ENCODE measurements around the gene ATPAF1.
"Not testable (repeated sequence)": the region's sequence is repeated elsewhere in the genome, so short reads cannot be mapped to it uniquely, and the experiment has no call there.

ATPAF1 gene

GRCh38 chr1:46656643-46657042 lies 11.5 kb downstream of the ATPAF1 start:
- Histone ChIP-seq H3K4me1 (ENCODE audit: control insufficient read depth, low read depth, low read length) (no peaks in the 10 kb centered on the region), H3K9ac (ENCODE audit: low read length) (no peak overlapping the region), H3K27ac (ENCODE audit: low read length) (no peak overlapping the region), H3K36me3 (ENCODE audit: control insufficient read depth, low read depth, low read length) (peaks cover 36% of the 10 kb centered on the region), H3K4me3 (ENCODE audit: low read length) (no peak overlapping the region), H3K27me3 (ENCODE audit: control insufficient read depth, insufficient read depth, low read length) (no peaks in the 10 kb centered on the region), H3K9me3 (ENCODE audit: control insufficient read depth, low read depth, low read length) (no peaks in the 10 kb centered on the region)

DNA sequence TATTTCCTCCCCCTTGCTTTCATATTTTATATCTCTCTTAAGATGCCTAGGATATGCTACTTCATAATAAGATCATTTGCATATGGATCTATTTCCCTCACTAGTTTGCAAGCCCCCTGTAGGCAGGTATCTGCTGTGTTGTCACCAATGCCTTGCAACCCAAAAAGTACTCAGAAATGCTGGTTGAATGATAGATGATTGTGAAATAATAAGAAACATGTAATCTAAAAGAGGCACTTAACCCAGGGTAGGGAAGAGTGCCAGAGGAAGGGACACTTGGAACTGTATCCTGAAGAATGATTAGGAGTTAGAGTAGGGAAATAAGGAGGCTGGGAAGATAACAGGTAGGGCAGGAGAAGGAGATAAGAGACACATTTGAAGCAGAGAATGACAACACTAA lies 12.3 kb downstream of the ATPAF1 start:
- Histone ChIP-seq H3K27me3 (ENCODE audit: control insufficient read depth, insufficient read depth, low read length) (no peaks in the 10 kb centered on the region), H3K9me3 (ENCODE audit: control insufficient read depth, low read depth, low read length) (no peaks in the 10 kb centered on the region), H3K36me3 (ENCODE audit: control insufficient read depth, low read depth, low read length) (peaks cover 36% of the 10 kb centered on the region), H3K4me3 (ENCODE audit: low read length) (no peak overlapping the region), H3K9ac (ENCODE audit: low read length) (no peak overlapping the region), H3K4me1 (ENCODE audit: control insufficient read depth, low read depth, low read length) (no peaks in the 10 kb centered on the region), H3K27ac (ENCODE audit: low read length) (no peak overlapping the region)

DNA sequence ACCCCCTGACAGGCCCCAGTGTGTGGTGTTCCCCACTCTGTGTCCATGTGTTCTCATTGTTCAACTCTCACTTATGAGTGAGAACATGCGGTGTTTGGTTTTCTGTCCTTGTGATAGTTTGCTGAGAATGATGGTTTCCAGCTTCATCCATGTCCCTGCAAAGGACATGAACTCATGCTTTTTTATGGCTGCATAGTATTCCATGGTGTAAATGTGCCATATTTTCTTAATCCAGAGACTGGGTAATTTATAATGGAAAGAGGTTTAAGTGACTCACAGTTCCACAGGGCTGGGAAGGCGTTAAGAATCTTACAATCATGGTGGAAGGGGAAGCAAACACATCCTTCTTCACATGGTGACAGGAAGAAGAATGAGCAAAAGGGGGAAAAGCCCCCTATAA lies 13.5 kb downstream of the ATPAF1 start:
- not testable (repeated sequence) for H3K27ac ChIP-seq (ENCODE audit: low read length); H3K9me3 ChIP-seq (ENCODE audit: control insufficient read depth, low read depth, low read length); H3K4me3 ChIP-seq (ENCODE audit: low read length); H3K9ac ChIP-seq (ENCODE audit: low read length); H3K27me3 ChIP-seq (ENCODE audit: control insufficient read depth, insufficient read depth, low read length); H3K4me1 ChIP-seq (ENCODE audit: control insufficient read depth, low read depth, low read length)
- H3K36me3 ChIP-seq (ENCODE audit: control insufficient read depth, low read depth, low read length) = peaks cover 46% of the 10 kb centered on the region

DNA sequence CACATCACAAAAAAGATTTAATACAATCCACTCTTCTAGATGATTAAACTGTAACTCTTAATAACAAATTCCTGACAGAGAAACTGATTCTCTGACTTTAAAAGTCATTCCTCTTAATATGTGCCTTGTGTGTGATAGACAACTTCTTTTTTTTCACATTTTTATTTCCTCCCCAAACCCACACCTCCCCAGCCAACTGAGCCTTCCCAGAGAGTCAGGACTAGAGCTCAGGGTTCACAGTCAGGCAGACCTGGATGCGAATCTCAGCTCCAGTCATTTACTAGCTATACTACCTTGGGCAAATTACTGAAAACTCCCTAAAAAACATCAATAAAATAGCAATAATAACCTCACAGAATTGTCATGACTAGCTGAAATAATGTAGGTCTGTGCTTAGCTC lies 14.2 kb downstream of the ATPAF1 start:
- H3K4me3 ChIP-seq (ENCODE audit: low read length) = no peak overlapping the region
- H3K4me1 ChIP-seq (ENCODE audit: control insufficient read depth, low read depth, low read length) = no peaks in the 10 kb centered on the region
- H3K27me3 ChIP-seq (ENCODE audit: control insufficient read depth, insufficient read depth, low read length) = no peaks in the 10 kb centered on the region
- H3K36me3 ChIP-seq (ENCODE audit: control insufficient read depth, low read depth, low read length) = peaks cover 48% of the 10 kb centered on the region
- H3K9me3 ChIP-seq (ENCODE audit: control insufficient read depth, low read depth, low read length) = peaks cover 12% of the 10 kb centered on the region
- no peak overlapping the region for H3K9ac ChIP-seq (ENCODE audit: low read length)
- H3K27ac ChIP-seq (ENCODE audit: low read length) = no peak overlapping the region

DNA sequence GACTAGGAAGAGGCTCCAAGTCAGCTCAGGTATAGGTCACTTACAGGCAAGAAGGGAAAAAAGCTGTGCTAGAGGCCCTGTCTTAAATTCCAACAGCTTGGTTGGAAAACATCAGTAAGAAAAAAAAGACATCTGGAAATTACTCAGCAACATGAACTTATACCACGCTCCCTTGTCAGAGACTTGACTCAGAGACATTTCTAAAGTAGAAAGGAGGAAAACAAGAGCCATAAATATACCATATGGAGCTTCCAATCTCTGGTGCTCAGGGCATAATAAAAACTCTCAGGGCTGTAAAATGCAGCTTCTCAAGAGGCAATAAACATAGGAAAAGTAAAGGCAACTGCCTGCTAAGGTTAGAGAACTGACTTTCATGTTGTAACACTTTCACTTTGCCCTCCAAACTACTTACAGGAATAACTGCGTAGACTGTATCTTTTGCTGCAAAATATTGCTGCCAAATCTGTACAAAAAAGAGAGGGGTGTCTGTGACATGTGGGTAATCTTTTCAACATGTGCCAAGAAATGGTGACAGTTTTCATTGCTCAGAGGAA lies 14.7 kb downstream of the ATPAF1 start:
- H3K4me3 ChIP-seq (ENCODE audit: low read length) = no peak overlapping the region
- H3K9ac ChIP-seq (ENCODE audit: low read length) = no peak overlapping the region
- peaks cover 48% of the 10 kb centered on the region for H3K36me3 ChIP-seq (ENCODE audit: control insufficient read depth, low read depth, low read length)

DNA sequence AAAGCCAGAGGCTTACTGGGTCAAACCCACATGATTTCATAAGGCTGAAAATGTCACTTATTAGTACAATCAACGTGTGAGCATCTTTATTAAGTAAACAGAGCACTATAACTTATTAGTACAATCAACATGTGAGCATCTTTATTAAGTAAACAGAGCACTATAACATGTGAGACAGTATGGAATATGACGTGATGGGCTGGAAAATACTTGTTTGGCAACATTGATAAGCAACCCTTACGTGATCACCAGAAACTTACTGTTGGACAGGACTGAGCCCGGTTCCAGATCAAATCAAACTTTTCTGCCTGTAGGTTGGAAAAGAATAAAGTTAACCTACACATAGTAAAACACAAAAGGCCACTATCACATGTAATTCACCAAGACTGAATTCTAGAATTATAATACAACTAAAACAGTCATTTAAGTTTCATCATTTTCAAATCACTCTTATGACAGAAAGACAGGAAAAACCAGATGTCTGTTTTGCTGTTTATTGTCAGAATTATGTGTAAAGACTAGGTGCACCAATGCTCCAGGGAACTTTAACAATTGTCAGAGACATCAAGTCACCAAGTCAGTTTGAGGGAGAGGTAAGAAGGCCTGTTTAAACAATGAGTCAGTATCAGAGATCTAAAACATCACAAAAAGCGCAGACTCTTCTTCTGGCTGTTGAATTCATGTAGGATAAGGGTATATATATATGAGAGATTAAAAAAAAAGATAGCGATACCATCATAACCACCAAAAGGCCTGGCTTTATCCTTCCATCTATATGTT lies 15.7 kb downstream of the ATPAF1 start:
- no peak overlapping the region for H3K4me3 ChIP-seq (ENCODE audit: low read length)
- H3K36me3 ChIP-seq (ENCODE audit: control insufficient read depth, low read depth, low read length) = peaks cover 43% of the 10 kb centered on the region

More for the DNA sequence above, 14.7 kb downstream of the ATPAF1 start:
- Histone ChIP-seq H3K4me1 (ENCODE audit: control insufficient read depth, low read depth, low read length) (no peaks in the 10 kb centered on the region), H3K27ac (ENCODE audit: low read length) (no peak overlapping the region), H3K27me3 (ENCODE audit: control insufficient read depth, insufficient read depth, low read length) (no peaks in the 10 kb centered on the region), H3K9me3 (ENCODE audit: control insufficient read depth, low read depth, low read length) (peaks cover 12% of the 10 kb centered on the region)

DNA sequence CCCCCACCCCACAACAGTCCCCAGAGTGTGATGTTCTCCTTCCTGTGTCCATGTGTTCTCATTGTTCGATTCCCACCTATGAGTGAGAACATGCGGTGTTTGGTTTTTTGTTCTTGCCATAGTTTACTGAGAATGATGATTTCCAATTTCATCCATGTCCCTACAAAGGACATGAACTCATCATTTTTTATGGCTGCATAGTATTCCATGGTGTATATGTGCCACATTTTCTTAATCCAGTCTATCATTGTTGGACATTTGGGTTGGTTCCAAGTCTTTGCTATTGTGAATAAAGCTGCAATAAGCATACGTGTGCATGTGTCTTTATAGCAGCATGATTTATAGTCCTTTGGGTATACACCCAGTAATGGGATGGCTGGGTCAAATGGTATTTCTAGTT lies 17.0 kb downstream of the ATPAF1 start:
- not testable (repeated sequence) for H3K4me1 ChIP-seq (ENCODE audit: control insufficient read depth, low read depth, low read length); H3K27ac ChIP-seq (ENCODE audit: low read length); H3K9ac ChIP-seq (ENCODE audit: low read length); H3K4me3 ChIP-seq (ENCODE audit: low read length); H3K27me3 ChIP-seq (ENCODE audit: control insufficient read depth, insufficient read depth, low read length)
- Histone ChIP-seq H3K36me3 (ENCODE audit: control insufficient read depth, low read depth, low read length) (peaks cover 36% of the 10 kb centered on the region), H3K9me3 (ENCODE audit: control insufficient read depth, low read depth, low read length) (peaks cover 16% of the 10 kb centered on the region)

More for the DNA sequence above, 15.7 kb downstream of the ATPAF1 start:
- Histone ChIP-seq H3K27me3 (ENCODE audit: control insufficient read depth, insufficient read depth, low read length) (no peaks in the 10 kb centered on the region), H3K9ac (ENCODE audit: low read length) (no peak overlapping the region), H3K4me1 (ENCODE audit: control insufficient read depth, low read depth, low read length) (no peaks in the 10 kb centered on the region), H3K27ac (ENCODE audit: low read length) (no peak overlapping the region), H3K9me3 (ENCODE audit: control insufficient read depth, low read depth, low read length) (peaks cover 12% of the 10 kb centered on the region)

DNA sequence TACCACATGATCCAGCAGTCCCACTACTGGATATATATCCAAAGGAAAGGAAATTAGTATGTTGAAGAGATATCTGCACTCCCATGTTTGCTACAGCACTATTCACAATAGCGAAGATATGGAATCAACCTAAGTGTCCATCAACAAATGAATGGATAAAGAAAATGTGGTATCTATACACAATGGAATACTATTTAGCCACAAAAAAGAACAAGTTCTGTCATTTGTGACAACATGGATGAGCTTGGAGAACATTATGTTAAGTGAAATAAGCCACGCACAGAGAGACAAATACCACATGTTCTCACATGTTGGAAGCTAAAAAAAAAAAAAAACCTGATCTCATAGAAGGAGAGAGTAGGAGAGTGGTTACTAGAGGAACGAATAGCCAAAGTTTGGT lies 17.7 kb downstream of the ATPAF1 start:
- no peak overlapping the region for H3K27ac ChIP-seq (ENCODE audit: low read length)
- no peaks in the 10 kb centered on the region for H3K4me1 ChIP-seq (ENCODE audit: control insufficient read depth, low read depth, low read length)
- peaks cover 16% of the 10 kb centered on the region for H3K9me3 ChIP-seq (ENCODE audit: control insufficient read depth, low read depth, low read length)
- no peak overlapping the region for H3K4me3 ChIP-seq (ENCODE audit: low read length)
- H3K36me3 ChIP-seq (ENCODE audit: control insufficient read depth, low read depth, low read length) = peaks cover 30% of the 10 kb centered on the region
- H3K27me3 ChIP-seq (ENCODE audit: control insufficient read depth, insufficient read depth, low read length) = no peaks in the 10 kb centered on the region
- H3K9ac ChIP-seq (ENCODE audit: low read length) = no peak overlapping the region

- H3K36me3 ChIP-seq (ENCODE audit: control insufficient read depth, low read depth, low read length) = peaks cover 30% of the 10 kb centered on the region
These were observed 18.4 kb downstream of the ATPAF1 start for GRCh38 chr1:46649764-46650163.

DNA sequence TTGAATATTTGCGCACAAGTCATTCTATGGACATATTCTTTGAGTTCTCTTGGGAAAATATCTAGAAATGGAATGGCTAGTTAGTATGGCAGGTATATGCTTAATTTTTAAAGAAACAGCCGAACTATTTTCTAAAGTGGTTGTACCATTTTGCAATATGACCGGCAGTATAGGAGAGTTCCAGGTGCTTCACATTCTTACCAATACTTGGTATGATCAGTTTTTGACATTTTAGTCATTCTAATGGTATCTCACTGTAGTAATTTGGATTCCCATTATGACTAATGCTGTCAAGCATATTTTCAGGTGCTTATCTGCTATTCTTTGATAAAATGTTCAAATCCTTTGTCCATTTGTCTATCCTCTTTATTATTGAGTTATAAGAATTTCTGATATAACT lies 20.6 kb downstream of the ATPAF1 start:
- Histone ChIP-seq H3K9ac (ENCODE audit: low read length) (no peak overlapping the region), H3K36me3 (ENCODE audit: control insufficient read depth, low read depth, low read length) (peaks cover 35% of the 10 kb centered on the region), H3K4me3 (ENCODE audit: low read length) (no peak overlapping the region), H3K4me1 (ENCODE audit: control insufficient read depth, low read depth, low read length) (no peaks in the 10 kb centered on the region), H3K27ac (ENCODE audit: low read length) (no peak overlapping the region), H3K27me3 (ENCODE audit: control insufficient read depth, insufficient read depth, low read length) (no peaks in the 10 kb centered on the region), H3K9me3 (ENCODE audit: control insufficient read depth, low read depth, low read length) (peaks cover 16% of the 10 kb centered on the region)

More at GRCh38 chr1:46649764-46650163, 18.4 kb downstream of the ATPAF1 start:
- Histone ChIP-seq H3K9ac (ENCODE audit: low read length) (no peak overlapping the region), H3K4me3 (ENCODE audit: low read length) (no peak overlapping the region), H3K4me1 (ENCODE audit: control insufficient read depth, low read depth, low read length) (no peaks in the 10 kb centered on the region), H3K9me3 (ENCODE audit: control insufficient read depth, low read depth, low read length) (peaks cover 16% of the 10 kb centered on the region), H3K27ac (ENCODE audit: low read length) (no peak overlapping the region), H3K27me3 (ENCODE audit: control insufficient read depth, insufficient read depth, low read length) (no peaks in the 10 kb centered on the region)

- Histone ChIP-seq H3K4me1 (ENCODE audit: control insufficient read depth, low read depth, low read length) (no peaks in the 10 kb centered on the region), H3K36me3 (ENCODE audit: control insufficient read depth, low read depth, low read length) (peaks cover 29% of the 10 kb centered on the region), H3K4me3 (ENCODE audit: low read length) (no peak overlapping the region), H3K27ac (ENCODE audit: low read length) (no peak overlapping the region), H3K9me3 (ENCODE audit: control insufficient read depth, low read depth, low read length) (peaks cover 16% of the 10 kb centered on the region), H3K9ac (ENCODE audit: low read length) (no peak overlapping the region), H3K27me3 (ENCODE audit: control insufficient read depth, insufficient read depth, low read length) (no peaks in the 10 kb centered on the region)
These were observed 21.3 kb downstream of the ATPAF1 start for GRCh38 chr1:46646844-46647243.

DNA sequence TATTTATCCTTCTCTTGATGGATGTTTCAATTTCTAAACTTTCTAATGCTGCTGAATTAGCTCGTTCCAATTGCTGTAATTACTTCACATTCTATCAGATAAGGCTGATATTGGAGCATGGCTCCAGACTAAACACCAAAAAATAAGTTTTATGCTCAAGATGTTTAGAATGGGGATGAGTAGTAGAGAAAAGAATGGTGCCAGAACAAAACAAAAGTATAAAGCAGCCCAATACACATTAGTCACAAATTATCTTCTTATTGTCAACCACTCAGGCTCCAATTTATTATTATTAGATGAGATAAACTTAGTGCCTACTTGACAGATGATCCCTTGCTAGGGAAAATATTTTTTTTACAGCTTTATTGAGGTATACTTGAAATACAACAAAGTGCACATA lies 21.8 kb downstream of the ATPAF1 start:
- Histone ChIP-seq H3K4me3 (ENCODE audit: low read length) (no peak overlapping the region), H3K36me3 (ENCODE audit: control insufficient read depth, low read depth, low read length) (peaks cover 33% of the 10 kb centered on the region), H3K4me1 (ENCODE audit: control insufficient read depth, low read depth, low read length) (no peaks in the 10 kb centered on the region), H3K27ac (ENCODE audit: low read length) (no peak overlapping the region), H3K27me3 (ENCODE audit: control insufficient read depth, insufficient read depth, low read length) (no peaks in the 10 kb centered on the region), H3K9ac (ENCODE audit: low read length) (no peak overlapping the region), H3K9me3 (ENCODE audit: control insufficient read depth, low read depth, low read length) (peaks cover 16% of the 10 kb centered on the region)

All from iPS-18a (cell line).